NCI-H82 (cell line): ENCODE results near the gene C20orf173.
"Not testable (repeated sequence)": the region's sequence is repeated elsewhere in the genome, so short reads cannot be mapped to it uniquely, and the experiment has no call there.

ENCODE experiments used
- DNase-seq: peaks from one replicate; lab custom pipeline; 2025; lab: John Stamatoyannopoulos, UW

Gene C20orf173

DNA sequence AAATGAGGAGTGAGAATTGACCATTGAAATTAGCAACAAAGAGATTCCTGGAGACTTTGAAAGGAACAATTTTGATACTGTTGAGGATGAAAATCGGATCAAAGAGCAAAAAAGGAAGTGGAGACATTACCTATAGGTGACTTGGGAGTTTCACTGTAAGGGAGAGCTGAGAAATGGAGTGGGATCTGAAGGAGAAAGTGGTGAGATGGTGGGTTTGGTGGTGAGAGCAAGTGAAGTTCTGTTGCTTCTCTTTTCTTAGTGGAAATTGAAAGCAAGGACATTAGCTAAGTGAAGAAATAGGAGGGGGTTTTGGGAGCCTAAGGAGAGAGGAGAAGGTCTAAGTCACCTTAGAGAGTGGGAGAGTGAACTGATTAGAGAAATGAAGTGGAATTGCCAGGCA is 16.7 kb upstream of the C20orf173 start:
- DNase-seq: no peak

DNA sequence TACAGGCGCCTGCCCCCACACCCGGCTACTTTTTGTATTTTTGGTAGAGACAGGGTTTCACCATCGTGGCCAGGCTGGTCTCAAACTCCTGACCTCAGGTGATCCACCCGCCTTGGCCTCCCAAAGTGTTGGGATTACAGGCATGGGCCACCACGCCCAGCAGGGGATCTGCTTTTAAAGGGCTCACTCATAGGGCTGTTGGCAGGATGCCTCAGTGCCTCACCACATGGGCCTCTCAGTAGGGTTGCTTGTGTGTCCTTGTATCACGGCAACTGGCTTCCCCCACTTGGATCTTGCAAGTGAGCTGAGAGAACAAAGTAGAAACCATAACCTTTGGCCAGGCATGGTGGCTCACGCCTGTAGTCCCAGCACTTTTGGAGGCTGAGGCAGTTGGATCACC is 15.5 kb upstream of the C20orf173 start:
- not testable (repeated sequence) for DNase-seq

DNA sequence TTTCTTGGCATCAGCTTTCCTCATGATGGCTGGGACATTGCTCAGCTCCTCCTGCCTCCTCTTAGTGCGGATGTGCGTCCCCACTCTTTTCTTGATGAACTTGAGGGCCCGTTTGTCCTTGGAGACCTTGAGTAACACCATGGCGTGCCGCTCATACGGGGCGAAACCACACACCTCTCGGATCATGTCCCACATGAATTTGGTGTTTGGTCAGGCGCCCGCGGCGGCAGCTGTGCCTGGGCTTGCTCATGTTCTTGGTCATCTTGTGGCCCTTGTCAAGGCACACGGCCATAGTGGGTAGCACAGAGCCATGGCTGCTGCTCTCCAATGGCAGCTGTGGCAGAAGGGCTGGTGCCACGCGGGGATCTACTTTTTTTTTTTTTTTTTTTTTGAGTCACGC is 15.0 kb upstream of the C20orf173 start:
- no peak for DNase-seq

DNA sequence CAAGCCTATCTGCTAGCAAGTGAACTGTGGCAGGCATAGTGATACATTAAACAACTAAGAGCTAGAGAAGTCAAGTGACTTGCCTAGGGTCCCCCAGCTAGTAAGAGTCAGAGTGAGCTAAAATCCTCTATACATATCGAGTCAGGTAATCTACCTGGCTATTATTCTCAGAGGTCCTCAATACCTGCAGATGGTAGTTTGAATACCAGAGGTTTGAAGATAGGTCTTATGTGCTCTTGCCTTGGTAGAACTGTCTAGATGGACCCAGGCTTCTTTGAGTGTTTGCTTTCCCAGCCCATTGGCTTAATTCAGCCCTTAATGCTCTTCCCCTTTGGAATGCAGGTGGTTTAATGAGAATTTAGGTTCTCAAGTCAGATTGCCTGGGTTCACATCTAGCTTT is 13.5 kb upstream of the C20orf173 start:
- DNase-seq: no peak

DNA sequence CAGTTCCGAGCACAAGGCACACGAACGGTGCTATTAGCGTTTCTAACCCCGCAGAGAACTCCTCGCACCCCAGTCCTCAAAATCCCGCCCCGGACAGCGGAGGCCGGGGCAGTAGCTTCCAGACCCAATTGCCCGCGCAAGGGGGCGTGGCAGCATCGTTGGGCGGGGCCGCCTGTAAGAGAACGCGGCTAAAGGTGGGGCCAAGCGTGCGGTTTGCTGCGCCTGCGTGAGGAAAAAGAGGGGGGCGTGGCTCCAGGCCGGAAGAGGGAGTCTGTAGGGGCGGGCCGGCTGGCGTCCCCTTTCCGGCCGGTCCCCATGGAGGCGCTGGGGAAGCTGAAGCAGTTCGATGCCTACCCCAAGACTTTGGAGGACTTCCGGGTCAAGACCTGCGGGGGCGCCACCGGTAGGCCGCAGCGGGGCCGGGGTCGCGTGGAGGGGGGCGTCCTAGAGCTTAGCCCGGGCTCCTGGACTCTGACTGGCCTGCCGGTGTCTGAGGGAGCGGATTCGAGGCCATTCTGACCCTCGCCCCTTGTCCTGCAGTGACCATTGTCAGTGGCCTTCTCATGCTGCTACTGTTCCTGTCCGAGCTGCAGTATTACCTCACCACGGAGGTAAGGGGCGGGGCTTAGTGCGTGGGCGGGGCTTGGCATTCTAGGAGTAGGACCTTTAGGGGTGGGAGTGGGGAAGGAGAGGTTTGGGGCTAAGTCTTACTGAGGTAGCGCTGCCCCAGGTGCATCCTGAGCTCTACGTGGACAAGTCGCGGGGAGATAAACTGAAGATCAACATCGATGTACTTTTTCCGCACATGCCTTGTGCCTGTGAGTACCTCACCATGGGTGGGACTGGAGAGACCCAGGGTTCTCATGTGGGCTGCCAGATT is 12.6 kb upstream of the C20orf173 start, which contains the start of gene ERGIC3:
TSS of gene ERGIC3 (plus strand) at position 296 of the 880 bp plus-strand sequence. CDS start at position 316, 20 bp downstream.
- peak; percentile 99 for DNase-seq

DNA sequence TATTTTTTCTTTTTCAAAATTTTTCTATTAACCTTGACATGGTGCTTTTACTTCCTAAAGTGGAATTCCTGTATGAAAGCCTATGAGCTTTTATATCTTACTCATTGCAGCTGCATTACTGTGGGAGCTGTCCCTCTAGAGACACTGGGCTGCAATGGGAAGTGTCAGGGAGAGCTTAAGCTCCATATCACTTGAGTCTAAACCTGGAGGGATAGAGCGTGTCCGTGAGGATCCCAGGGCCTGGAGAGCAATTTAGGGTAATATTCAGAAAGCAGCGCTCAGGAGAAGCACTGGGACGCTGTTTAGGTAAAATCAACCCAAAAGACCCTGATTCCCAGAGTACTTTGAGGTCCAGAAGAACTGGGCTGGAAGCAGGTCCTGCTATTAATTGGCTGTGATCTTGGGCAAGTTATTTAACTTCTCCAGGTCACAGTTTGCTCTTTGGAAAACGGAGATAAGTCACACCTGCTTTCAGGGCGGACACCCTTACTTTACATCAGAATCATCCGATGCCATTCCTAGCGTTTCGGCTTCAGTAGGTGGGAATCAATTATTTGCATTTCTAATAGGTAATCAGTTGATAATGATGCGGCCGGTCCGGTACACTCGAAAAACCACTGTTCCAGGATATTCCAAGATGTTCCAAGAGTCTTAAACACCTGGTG is 11.8 kb upstream of the C20orf173 start:
- peak; percentile 50 for DNase-seq

DNA sequence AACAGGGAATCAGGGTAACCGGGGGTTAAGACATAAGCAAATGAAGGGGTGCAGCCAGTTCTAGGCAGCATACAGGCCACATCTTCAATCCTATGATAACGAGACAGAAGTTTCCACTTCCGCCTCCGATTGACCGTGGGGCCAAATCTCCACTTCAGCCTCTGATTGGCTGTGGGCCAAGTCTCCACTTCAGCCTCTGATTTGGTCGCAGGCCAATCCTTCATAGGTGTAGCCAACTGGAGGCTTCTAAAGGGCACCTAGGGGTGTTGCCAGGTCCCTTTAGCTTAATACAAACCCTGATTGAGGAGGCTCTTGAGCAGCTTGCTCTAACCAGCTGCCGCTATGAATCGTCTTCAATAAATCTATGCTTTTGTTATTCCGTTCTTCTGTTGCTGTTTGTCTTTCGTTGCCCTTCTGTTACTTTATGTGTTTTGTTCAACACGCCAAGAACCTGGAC is 10.3 kb upstream of the C20orf173 start:
- DNase-seq: peak; percentile 99

DNA sequence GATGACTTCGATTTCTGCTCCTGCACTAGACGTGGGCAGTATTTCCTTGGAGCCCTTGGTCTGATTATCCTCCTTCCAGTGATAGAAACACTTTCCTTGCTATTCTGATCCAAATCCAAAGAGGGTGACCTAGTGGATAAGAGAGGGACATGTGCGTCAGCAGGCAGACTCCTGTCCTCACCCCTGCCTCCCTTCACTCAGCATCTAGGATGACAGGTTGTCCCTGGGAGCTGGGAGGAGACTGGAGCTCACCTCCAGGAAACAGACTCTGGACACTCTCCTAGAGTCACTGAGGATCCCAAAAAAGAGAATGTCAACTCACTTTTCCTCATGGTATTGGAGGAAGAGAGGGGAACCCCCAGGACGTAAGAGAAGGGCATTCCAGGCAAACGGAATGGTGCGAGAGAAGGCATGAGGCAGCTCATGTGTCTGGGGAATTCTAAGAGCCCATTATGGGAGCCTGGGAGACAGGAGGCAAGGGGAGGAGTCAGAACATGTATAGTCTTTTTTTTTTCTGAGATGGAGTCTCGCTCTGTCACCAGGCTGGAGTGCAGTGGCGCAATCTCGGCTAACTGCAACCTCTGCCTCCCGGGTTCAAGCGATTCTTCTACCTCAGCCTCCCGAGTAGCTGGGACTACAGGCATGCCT is 2.2 kb downstream of the C20orf173 start:
- peak; percentile 29 for DNase-seq

DNA sequence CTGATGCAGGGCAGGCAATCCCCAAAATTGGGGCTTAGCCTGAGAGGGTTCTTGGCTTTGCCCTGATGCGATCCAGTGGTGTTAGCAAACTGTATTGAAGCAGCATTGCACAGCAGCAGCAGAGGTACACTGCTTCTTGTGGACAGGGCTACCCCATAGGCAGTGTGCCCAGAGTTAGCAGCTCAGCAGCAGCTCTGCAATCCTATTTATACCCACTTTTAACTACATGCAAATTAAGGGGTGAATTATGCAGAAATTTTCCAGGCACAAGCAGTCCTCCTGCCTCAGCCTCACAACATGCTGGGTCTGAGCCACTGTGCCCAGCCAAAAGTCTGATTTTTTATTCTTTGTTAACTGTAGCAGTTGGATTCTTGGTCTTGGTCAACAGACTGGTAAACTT is 3.8 kb downstream of the C20orf173 start:
- DNase-seq: no peak

DNA sequence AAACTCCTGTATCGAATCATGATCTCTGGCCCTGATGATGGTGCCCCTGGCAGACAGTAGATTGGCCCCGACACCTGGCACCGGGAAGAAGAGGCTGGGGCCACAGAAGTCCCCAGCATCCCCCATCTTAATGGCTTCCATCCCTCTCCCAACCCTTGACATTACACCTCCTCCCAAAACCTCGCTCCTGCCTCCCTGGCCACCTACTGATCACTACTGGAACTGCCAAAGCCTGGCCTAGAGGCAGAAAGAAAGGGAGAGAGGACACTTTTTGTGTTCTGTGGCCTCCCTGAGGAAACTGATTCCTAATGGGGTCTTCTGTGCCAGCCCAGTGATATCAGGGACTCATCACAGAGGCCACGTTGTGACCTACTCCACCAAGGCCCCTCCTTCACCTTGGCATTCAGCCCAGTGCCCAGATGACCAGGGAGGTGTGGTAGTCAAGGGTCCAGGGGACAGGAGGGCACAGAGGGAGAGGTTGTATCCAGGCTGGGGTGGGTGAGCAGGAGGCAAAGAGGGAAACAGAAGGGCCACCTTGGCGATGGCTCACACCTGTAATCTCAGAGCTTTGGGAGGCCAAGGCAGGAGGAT is 6.1 kb downstream of the C20orf173 start:
- peak; percentile 59 for DNase-seq

DNA sequence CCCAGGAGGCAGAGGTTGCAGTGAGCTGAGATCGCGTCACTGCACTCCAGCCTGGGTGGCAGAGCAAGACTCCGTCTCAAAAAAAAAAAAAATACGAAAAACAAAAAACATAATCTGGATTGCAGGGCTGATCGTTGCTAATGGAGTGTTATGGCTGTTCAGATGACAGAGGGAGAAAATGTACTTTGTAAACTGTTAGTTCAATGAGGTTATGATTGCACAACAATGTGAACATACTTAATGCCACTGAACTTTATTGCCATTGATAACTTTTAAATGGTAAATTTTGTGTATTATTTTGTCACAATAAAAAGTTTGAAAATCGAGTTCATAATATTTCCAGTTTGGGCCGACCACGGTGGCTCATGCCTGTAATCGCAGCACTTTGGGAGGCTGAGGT is 10.5 kb downstream of the C20orf173 start:
- DNase-seq: no peak

DNA sequence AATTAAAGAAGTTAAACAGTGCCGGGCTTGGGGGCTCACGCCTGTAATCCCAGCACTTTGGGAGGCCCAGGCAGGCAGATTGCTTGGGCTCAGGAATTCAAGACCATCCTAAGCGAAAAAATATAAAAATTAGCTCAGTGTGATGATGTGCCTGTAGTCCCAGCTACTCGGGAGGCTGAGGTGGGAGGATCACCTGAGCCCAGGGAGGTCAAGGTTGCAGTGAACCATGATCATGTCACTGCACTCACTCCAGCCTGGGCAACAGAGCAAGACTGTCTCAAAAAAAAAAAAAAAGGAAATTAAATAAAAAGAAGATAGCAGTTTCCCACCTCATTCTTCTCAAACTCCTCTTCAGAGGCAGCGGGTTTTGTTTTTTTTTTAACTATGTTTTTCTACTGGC is 11.7 kb downstream of the C20orf173 start:
- DNase-seq: not testable (repeated sequence)

DNA sequence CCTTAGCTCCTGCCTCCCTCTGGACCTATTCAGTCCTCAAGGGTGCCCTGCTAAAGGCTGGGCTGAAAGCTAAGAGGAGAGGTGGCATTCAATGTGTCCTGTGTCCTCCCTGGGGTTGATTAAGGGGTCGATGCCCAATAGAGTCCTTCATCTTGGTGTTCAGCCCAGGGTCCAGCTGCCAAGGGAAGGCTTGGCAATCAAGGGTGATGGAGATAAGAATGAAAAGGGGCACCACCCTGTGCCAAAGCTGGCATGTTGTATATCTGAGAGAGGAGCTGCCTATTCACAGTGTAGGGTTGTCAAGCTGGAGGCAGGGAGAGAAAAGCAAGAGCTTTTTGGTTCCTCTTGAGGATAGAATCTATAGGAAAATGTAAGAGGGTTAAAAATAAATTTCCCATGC is 12.3 kb downstream of the C20orf173 start:
- DNase-seq: no peak

DNA sequence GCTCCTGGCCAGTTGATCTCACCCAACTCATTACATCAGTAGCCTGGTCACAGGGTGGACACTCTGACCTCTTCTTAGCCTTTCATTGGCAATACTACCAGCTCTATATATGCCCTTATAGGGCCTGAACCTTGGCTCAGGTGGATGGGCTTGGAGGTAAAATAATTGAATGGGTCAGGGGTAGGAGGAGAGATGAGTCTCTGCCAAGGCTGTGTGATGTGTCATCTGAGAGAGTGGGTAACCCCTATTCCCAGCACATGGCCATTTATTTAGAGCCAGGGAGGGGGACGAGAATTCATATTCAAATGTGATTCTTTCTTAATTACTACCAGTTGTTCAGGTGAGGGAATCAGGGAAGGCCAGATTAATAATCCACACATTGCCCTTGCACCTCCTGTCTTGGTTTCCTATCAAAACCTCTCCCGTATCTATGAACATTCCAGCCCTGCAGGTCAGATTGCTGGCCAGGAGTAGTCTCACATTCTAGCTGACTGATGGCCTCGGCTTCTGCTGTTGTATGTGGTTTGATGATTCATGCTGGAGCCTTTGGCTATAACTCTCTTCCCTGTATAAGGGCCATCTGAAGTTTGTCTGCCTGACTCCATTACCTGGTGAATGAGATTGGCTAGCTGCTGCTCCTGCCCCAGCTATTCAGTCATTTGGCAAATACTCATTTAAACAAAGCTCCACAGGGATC is 13.4 kb downstream of the C20orf173 start:
- no peak for DNase-seq

DNA sequence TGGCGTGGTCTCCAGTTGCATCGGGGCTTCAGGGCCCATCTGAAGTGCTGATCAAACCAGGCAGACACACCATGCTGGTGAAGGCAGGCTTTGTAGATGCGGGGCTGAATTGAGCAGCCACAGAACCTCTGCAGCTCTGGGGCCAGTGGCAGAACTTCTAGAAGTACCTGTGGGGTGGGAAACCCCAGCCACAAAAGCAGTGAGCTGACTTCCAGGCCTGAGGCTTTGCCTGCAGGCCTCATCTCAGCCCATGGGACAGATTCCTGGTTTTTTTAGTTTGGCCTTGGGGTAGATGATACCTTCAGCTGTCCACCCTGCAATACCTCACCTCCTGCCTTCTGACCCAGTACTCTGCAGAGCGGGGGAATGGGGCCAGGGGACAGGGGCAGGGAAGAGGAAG is 14.1 kb downstream of the C20orf173 start:
- no peak for DNase-seq

DNA sequence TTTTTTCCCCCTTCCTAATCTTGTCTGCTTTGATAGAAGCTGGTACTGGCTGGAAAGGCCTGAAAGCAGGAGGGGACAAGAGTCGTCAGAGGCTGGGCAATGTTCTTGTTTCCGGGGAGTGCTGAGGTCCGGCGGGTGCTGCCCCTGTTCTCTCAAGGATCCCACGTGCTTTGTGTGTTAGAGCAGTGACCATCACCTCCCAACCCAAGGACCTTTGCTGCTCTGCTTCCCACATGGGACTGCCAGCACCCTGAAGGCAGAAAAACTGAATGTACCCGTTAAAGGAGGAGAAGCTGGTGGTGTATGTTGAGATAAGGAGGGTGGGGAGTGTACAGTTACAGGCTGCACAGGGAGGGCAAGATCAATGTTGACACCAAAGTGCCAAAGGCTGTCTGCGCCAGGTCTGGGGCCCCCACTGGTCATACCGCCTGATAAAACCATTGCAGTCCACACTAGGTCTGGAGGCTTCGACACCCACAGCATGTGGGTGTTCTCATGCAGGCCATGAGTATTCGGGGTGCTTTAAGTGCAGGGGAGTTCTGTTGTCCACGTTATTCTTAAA is 15.0 kb downstream of the C20orf173 start:
- no peak for DNase-seq

DNA sequence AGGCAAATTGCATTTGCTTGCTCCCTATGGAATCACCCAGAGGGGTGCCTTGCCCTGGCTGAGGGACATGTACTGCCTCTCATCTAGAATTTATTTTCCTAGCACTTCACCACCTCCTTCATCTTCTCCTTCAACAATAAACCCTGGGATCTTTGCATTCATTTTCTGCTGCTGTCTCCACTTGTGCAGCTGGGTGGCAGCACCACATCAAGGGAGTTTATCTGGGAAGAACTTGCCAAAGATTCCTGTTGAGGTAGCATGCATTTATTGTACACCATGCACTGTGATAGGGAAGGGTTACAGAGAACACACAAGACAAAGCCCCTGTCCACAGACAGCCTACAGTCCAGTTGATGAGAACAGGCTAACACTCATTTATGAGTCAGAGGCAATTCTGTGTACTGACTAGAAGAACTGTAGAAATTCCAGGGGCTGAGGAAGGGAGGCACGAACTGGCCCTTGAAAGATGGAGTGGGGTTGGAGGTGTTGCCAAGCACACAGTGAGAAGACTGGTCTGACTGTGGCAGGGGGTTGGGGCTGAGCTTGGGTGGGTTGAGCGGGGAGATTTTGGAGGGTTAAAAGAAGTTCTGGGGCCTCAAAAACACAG is 17.5 kb downstream of the C20orf173 start:
- DNase-seq: peak; percentile 61

DNA sequence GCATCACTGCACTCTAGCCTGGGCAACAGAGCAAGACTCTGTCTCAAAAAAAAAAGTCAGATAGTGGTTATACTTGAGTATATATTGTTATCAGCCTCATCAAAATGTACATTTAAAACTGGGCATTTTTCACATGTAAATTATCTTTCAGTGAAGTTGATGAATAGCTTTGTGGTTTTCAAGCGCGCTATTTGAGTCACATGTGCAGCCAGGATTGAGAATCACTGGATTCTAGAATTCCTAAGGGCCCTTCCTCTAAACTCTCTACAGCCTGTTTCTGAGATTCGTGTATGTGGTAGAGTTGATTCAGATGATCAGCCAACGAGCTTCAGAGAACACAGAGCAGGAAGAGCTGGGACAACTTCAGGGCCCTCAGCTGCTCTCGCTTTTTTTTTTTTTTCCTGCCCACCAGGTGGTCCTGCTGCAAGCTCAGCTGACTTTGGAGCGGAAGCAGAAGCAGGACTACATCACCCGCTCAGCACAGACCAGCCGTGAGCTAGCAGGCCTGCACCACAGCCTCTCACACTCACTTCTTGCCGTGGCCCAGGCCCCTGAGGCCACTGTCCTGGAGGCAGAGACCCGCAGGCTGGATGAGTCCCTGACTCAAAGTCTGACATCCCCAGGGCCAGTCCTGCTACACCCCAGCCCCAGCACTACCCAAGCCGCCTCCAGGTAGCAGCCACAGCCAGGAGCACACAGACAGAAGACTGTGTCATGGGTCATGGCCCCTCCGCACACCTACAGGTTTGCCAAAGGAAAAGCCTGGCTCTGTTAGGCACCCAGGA is 18.3 kb downstream of the C20orf173 start:
- no peak for DNase-seq

DNA sequence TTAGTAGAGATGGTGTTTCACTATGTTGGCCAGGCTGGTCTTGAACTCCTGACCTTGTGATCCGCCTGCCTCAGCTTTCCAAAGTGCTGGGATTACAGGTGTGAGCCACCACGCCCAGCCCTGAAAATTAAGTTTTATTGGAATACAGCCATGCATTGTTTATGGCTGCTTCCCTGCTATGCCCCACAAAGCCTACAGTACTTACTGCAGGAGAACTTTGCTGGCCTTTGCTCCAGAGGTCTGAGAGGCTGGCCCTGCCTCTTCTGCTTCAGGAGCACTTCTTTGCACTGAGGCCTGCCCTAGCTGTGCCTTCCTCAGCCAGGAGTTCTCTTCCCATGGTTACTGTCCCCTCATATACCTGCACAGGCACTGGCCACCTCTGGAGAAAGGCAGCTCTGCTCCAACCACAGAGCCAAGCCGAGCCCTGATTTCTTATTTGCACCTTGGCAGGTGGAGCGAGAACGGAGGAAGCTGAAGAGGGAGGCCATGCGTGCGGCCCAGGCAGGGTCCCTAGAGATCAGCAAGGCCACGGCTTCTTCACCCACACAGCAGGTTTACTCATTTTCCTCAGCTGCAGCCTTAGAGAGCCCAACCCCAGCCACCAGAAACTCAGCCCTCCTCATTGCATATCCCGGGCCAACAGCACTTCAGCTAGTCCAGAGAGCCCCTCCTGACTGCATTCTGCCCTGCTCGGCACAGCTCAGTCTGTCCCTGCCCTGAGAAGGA is 20.8 kb downstream of the C20orf173 start:
- no peak for DNase-seq
